H1 (cell line): ENCODE results near the gene C1orf52. TPM values are rescaled to one million over a fixed set of nuclear protein-coding genes. Genes with fewer than 3 reads are reported as not detected.

ENCODE experiments used
- CEBPB ChIP-seq: IDR thresholded peaks from 2 replicates; pipeline ENCODE4 v1.6.1; 2012; ENCODE audit warnings: low read depth, low read length
- CREB1 ChIP-seq: IDR thresholded peaks from 2 replicates; pipeline ENCODE4 v1.6.1; 2012; ENCODE audit warnings: inconsistent platforms
- GTF2F1 ChIP-seq: IDR thresholded peaks from 2 replicates; pipeline ENCODE4 v1.6.1; 2012; ENCODE audit warnings: low read depth, low read length, improper control_type of control experiment, borderline replicate concordance
- TEAD4 ChIP-seq: IDR thresholded peaks from 2 replicates; pipeline ENCODE4 v1.6.1; 2012; ENCODE audit warnings: low read depth, low read length, inconsistent platforms, mixed read lengths
- polyA plus RNA-seq, 7 experiments: library from polyadenylated mRNA; depleted of rRNA in 3 of 7; stranded (reverse) in 5 of 7; unstranded in 2 of 7; fragments of >200 nt in 5 of 7; fragments of 200-250 nt in 2 of 7; gene quantifications; 1 replicate in 5 of 7; 2 replicates in 1 of 7; 4 replicates in 1 of 7; pipeline versions ENCODE4 v1.2.1 to v1.2.3, GENCODE V29; 2011 to 2013; ENCODE audit warnings: missing spikeins in 2 of 7, mixed read lengths in 2 of 7
- total RNA-seq: library from RNA; stranded (reverse); fragmentation: NEBNext Ultra II Directional; extraction: Animal tissue kit (Norgen Biotek cat#: 25700); gene quantifications from 2 replicates; pipeline ENCODE4 v1.2.1, GENCODE V29; 2021

Gene C1orf52
- total and polyA plus RNA-seq, 2 of the 8 experiments (the other 6 are each of a cell fraction or from before 2014, with no cell fraction given), result 29.2 to 39.1 TPM

- no peak for TF ChIP-seq CEBPB
- no peak for TF ChIP-seq GTF2F1
- no peak for TF ChIP-seq TEAD4
- TF ChIP-seq CREB1, result no peak
- TF ChIP-seq, all 59 proteins: peak for 0
Observed at GRCh38 chr1:85203573-85204171, 55.8 kb downstream of the C1orf52 start (continued).
